Adrenal gland (tissue), 5 donors: ENCODE results near the gene TACC2.

Experiments used
- POLR2A ChIP-seq, 2 donors: fragments of 450-650 bp; IDR thresholded peaks; one replicate each; pipeline ENCODE4 v1.6.1; 2017; ENCODE audit warnings: antibody characterized with exemption in 2 of 2, mild to moderate bottlenecking in 2 of 2, moderate library complexity in 1 of 2
- TF ChIP-seq, protein P1 (sequence below), 6 experiments: fragments of 450-650 bp in 4 of 6; fragments of 200-600 bp in 2 of 6; sonication (generic) in 1 of 6; IDR thresholded peaks; 1 replicate in 5 of 6; 2 replicates in 1 of 6; pipeline versions ENCODE4 v1.5.1 to v1.8.0; 2016 to 2021; ENCODE audit warnings: antibody characterized with exemption in 6 of 6, mild to moderate bottlenecking in 2 of 6, moderate library complexity in 1 of 6
- donor health status: DM: no; HTN: no; CAD: no.

DNA sequence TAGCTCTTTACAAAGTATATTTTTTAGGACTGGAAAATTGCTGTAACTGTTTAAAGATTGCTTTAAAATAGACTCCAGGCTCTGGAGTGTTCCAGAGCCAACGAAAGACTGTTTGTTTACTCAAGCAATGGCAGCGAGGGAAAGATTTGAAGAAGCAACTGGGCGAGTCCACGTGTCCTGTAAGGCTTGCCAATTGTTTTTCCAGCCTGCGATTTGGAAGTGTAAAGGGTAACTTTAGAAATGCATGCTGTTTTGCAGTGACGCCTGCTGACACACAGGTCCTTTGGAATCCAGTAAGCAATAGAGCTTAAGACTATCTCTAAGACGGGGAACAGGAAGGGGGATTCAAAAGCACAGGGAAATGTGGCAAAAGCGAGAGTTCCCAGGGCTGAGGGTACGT lies 55.8 kb downstream of the TACC2 start:
- TF ChIP-seq, protein P1, sequence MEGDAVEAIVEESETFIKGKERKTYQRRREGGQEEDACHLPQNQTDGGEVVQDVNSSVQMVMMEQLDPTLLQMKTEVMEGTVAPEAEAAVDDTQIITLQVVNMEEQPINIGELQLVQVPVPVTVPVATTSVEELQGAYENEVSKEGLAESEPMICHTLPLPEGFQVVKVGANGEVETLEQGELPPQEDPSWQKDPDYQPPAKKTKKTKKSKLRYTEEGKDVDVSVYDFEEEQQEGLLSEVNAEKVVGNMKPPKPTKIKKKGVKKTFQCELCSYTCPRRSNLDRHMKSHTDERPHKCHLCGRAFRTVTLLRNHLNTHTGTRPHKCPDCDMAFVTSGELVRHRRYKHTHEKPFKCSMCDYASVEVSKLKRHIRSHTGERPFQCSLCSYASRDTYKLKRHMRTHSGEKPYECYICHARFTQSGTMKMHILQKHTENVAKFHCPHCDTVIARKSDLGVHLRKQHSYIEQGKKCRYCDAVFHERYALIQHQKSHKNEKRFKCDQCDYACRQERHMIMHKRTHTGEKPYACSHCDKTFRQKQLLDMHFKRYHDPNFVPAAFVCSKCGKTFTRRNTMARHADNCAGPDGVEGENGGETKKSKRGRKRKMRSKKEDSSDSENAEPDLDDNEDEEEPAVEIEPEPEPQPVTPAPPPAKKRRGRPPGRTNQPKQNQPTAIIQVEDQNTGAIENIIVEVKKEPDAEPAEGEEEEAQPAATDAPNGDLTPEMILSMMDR (IDR thresholded peaks at IDR 0.05): no peak
- TF ChIP-seq POLR2A (IDR thresholded peaks at IDR 0.05): no peak
